Breast epithelium (tissue), 3 donors: ENCODE data around the gene SGPL1.

Experiments used
- POLR2A ChIP-seq: fragments of 450-650 bp; IDR thresholded peaks from one replicate; pipeline ENCODE4 v1.6.1; 2016; ENCODE audit warnings: antibody characterized with exemption, mild to moderate bottlenecking, moderate library complexity
- TF ChIP-seq, protein P1 (sequence below), 3 donors: fragments of 450-650 bp; IDR thresholded peaks; one replicate each; pipeline ENCODE4 v1.5.1; 2016 to 2017; ENCODE audit warnings: antibody characterized with exemption in 3 of 3, mild to moderate bottlenecking in 3 of 3, moderate library complexity in 3 of 3

GRCh38 chr10:70913893-70914240 is 98.1 kb downstream of the SGPL1 start:
- TF ChIP-seq, protein P1, sequence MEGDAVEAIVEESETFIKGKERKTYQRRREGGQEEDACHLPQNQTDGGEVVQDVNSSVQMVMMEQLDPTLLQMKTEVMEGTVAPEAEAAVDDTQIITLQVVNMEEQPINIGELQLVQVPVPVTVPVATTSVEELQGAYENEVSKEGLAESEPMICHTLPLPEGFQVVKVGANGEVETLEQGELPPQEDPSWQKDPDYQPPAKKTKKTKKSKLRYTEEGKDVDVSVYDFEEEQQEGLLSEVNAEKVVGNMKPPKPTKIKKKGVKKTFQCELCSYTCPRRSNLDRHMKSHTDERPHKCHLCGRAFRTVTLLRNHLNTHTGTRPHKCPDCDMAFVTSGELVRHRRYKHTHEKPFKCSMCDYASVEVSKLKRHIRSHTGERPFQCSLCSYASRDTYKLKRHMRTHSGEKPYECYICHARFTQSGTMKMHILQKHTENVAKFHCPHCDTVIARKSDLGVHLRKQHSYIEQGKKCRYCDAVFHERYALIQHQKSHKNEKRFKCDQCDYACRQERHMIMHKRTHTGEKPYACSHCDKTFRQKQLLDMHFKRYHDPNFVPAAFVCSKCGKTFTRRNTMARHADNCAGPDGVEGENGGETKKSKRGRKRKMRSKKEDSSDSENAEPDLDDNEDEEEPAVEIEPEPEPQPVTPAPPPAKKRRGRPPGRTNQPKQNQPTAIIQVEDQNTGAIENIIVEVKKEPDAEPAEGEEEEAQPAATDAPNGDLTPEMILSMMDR (IDR thresholded peaks at IDR 0.05) = no peak
- TF ChIP-seq POLR2A = no peak
